Esophagus squamous epithelium (tissue), 4 donors: ENCODE measurements around the gene CD83.

Experiments
- CTCF ChIP-seq, 6 experiments: fragments of 450-650 bp in 4 of 6; fragments of 200-600 bp in 2 of 6; sonication (generic) in 2 of 6; IDR thresholded peaks; one replicate each; pipeline ENCODE4 v1.5.1; 2016 to 2019; ENCODE audit warnings: antibody characterized with exemption in 6 of 6, mild to moderate bottlenecking in 4 of 6, moderate library complexity in 4 of 6
- POLR2A ChIP-seq, 4 donors: fragments of 450-650 bp; IDR thresholded peaks; one replicate each; pipeline ENCODE4 v1.6.1; 2017; ENCODE audit warnings: antibody characterized with exemption in 4 of 4, mild to moderate bottlenecking in 4 of 4, moderate library complexity in 3 of 4

GRCh38 chr6:14143305-14143704 lies 25.7 kb downstream of the CD83 start:
- TF ChIP-seq POLR2A (IDR thresholded peaks at IDR 0.05): no peak
- TF ChIP-seq CTCF (IDR thresholded peaks at IDR 0.05): no peak
